Activated CD4-positive, alpha-beta memory T cell treated with anti-CD3 and anti-CD28 coated beads, Interleukin-2, amount 10 ng/mL, durations not matched to agents 7 days and 5 days (primary cell): ENCODE measurements around the gene ACTA1. TPM values are rescaled to one million over a fixed set of nuclear protein-coding genes. Genes with fewer than 3 reads are reported as not detected.
A peak's percentile ranks its signal among the peaks of the same experiment; 100 is the strongest.

Experiments used
- CTCF ChIA-PET: fragments of 350-600 bp; sonication (Branson Sonifier 250); formaldehyde crosslinking; loops from one replicate; lab custom pipeline; 2021; ENCODE audit warnings: antibody characterized with exemption, inconsistent platforms; lab: Charles Lee
- POLR2A ChIA-PET: fragments of 350-600 bp; sonication (Branson Sonifier 250); formaldehyde crosslinking; loops from one replicate; lab custom pipeline; 2021; ENCODE audit warnings: antibody characterized with exemption; lab: Charles Lee
- DNase-seq: peaks from one replicate; pipeline ENCODE4 v3.0.0-alpha.2; 2020
- H3K27ac Mint-ChIP-seq: one replicate; pipeline ENCODE4 v1.8.0; 2021; ENCODE audit warnings: mild to moderate bottlenecking, mixed read lengths
- H3K27me3 Mint-ChIP-seq: one replicate; pipeline ENCODE4 v1.8.0; 2021; ENCODE audit warnings: mixed read lengths
- H3K36me3 Mint-ChIP-seq: one replicate; pipeline ENCODE4 v1.8.0; 2021; ENCODE audit warnings: low read depth, mixed read lengths
- H3K4me1 Mint-ChIP-seq: one replicate; pipeline ENCODE4 v1.8.0; 2021; ENCODE audit warnings: mixed read lengths
- H3K4me3 Mint-ChIP-seq: one replicate; pipeline ENCODE4 v1.8.0; 2021; ENCODE audit warnings: mild to moderate bottlenecking, mixed read lengths
- H3K9me3 Mint-ChIP-seq: one replicate; pipeline ENCODE4 v1.8.0; 2021; ENCODE audit warnings: mixed read lengths
- total RNA-seq, 2 experiments: library from RNA; stranded (reverse); gene quantifications; one replicate each; pipeline ENCODE4 v1.2.3, GENCODE V29; 2021

ACTA1 gene
- total RNA-seq, 2 experiments from 2014 or later: not detected

DNA sequence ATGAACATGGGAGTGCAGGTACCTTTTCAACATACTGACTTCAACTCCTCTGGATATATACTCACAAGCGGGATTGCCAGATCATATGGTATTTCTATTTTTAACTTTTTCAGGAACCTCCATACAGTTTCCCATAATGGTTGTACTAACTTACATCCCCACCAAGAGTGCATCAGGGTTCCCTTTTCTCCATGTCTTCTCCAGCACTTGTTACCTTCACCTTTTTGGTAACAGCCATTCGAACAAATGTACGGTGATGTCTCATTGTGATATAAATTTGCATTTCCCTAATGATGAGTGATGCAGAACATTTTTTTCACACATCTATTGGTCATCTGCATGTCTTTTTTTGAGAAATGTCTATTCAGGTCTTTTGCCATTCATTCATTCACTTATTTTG lies 25.9 kb upstream of the ACTA1 start:
- DNase-seq: no peak
- peaks cover 56% of the 10 kb centered on the region for H3K36me3 Mint-ChIP-seq
- no peaks in the 10 kb centered on the region for H3K9me3 Mint-ChIP-seq
- no peak overlapping the region for H3K4me3 Mint-ChIP-seq
- H3K27me3 Mint-ChIP-seq: no peaks in the 10 kb centered on the region
- CTCF ChIA-PET: no interaction called here
- peaks cover 6% of the 10 kb centered on the region for H3K4me1 Mint-ChIP-seq
- no peak overlapping the region for H3K27ac Mint-ChIP-seq
- POLR2A ChIA-PET: no interaction called here

DNA sequence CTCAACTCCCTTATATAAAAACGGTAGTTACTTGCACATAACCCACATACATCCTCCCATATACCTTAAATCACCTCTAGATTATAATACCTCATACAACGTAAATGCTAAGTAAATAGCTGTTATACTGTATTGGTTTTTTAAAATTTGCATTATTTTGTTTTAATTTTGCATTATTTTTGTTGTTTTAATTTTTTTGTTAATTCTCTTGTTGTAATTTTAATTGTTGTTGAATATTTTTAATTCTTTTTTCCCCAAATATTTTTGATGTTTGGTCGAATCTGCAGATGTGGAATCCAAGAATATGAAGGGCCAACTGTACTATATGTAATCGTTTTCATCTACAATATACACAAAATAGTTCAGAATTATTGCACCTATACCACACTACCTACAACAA lies 23.5 kb upstream of the ACTA1 start:
- no peaks in the 10 kb centered on the region for H3K9me3 Mint-ChIP-seq
- POLR2A ChIA-PET: interaction anchor here (0.5 kb wide), 1 partner anchor 667 kb away, joined by 3 read pairs; no protein-coding TSS in a partner anchor
- DNase-seq: no peak
- H3K4me1 Mint-ChIP-seq: peaks cover 6% of the 10 kb centered on the region
- CTCF ChIA-PET: interaction anchor here (1.3 kb wide), 1 partner anchor 16 kb away, joined by 3 read pairs; no protein-coding TSS in a partner anchor
- H3K4me3 Mint-ChIP-seq: no peak overlapping the region
- H3K27ac Mint-ChIP-seq: no peak overlapping the region
- peaks cover 45% of the 10 kb centered on the region for H3K36me3 Mint-ChIP-seq
- no peaks in the 10 kb centered on the region for H3K27me3 Mint-ChIP-seq

DNA sequence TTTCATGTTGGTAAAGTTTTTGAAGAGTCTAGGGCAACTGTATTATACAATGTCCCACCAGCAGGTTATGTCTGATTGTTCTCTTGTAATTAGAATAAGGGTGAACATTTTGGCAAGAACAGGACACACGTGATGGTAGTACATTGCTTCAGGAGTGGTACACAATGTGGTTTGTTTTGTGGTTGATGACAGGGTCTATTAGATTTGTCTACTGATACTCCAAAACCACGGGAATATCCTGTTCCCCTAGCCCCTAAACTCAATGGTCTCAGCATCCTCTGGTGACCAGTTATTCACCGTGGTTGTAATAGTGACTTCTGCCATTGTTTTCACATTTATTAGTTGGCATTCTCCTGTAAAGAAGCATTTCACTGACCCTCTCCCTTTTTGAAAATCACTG lies 22.1 kb upstream of the ACTA1 start:
- Mint-ChIP-seq H3K27me3 (no peaks in the 10 kb centered on the region), H3K36me3 (peaks cover 42% of the 10 kb centered on the region), H3K4me3 (no peak overlapping the region), H3K27ac (no peak overlapping the region), H3K9me3 (no peaks in the 10 kb centered on the region), H3K4me1 (peaks cover 6% of the 10 kb centered on the region)
- no peak for DNase-seq
- ChIA-PET POLR2A (no interaction called here), CTCF (interaction anchor here (1.3 kb wide), 1 partner anchor 15 kb away, joined by 3 read pairs; no protein-coding TSS in a partner anchor)

DNA sequence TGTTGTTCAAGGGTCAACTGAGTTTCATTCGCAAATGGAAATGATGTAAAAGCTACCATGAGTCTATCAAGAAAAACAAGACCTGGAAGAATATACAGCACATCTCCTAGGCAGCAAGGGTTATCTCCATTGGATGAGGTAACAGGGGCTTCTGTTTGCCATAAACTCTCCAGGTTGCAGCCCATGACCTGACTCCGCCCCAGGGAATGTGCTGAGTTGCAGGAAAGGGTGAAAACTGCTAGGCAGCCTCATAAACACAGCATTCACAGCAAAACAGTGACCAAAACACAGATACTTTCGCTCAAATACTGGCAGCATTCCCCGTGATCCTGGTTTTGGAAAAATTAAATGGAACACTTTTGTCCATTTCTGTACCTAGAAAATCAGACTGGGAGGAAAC lies 20.2 kb upstream of the ACTA1 start:
- CTCF ChIA-PET: no interaction called here
- no peaks in the 10 kb centered on the region for H3K27me3 Mint-ChIP-seq
- POLR2A ChIA-PET: no interaction called here

DNA sequence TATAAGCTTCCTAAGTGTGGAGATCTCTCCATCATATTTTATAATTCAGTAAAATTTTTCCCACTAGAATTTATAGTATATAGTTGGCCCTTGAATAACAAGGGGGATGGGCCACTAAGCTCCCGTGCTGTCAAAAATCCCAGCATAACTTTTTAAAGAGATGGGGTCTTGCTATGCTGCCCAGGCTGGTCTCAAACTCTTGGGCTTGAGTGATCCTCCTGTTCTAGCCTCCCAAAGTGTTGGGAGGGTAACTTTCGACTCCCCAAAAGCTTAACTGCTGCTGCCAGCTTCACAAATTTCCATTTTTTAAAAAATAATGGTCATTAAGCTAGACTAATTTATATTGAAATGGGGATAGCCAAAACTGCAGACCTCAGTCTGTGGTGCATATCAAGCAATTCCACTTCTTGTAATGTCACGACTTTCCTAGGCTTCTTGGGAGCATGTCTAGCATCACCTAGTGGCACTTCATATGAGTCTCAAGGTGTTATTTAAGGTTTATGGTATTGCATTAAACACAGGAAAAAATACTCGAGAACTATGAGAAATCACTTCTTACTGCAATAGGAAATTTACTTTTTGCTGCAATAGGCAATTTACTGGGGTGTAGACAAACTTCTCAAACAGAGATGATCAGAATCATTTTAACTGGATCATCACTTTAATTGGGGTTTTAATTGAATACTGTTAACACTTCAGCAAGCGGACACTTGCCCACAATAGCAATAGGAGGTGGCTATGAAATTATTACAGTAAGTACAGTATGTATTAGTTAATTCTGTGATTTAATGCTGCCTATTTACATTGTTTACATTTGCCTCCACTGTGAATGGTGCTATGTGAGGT lies 19.3 kb upstream of the ACTA1 start:
- no peaks in the 10 kb centered on the region for H3K27me3 Mint-ChIP-seq
- peaks cover 6% of the 10 kb centered on the region for H3K4me1 Mint-ChIP-seq
- no peak overlapping the region for H3K4me3 Mint-ChIP-seq
- no peak for DNase-seq
- H3K36me3 Mint-ChIP-seq: peaks cover 39% of the 10 kb centered on the region
- ChIA-PET POLR2A (interaction anchor here (1.2 kb wide), 1 partner anchor 12 kb away, joined by 4 read pairs; no protein-coding TSS in a partner anchor), CTCF (interaction anchor here (1.0 to 2.1 kb wide), 6 partner anchors 11 to 195 kb away, joined by 3 to 10 read pairs (median 3); no protein-coding TSS in a partner anchor)
- H3K9me3 Mint-ChIP-seq: no peaks in the 10 kb centered on the region
- no peak overlapping the region for H3K27ac Mint-ChIP-seq

More for the DNA sequence above, 20.2 kb upstream of the ACTA1 start:
- Mint-ChIP-seq H3K9me3 (no peaks in the 10 kb centered on the region), H3K27ac (no peak overlapping the region), H3K4me3 (no peak overlapping the region), H3K4me1 (peaks cover 6% of the 10 kb centered on the region), H3K36me3 (peaks cover 33% of the 10 kb centered on the region)
- DNase-seq: no peak

DNA sequence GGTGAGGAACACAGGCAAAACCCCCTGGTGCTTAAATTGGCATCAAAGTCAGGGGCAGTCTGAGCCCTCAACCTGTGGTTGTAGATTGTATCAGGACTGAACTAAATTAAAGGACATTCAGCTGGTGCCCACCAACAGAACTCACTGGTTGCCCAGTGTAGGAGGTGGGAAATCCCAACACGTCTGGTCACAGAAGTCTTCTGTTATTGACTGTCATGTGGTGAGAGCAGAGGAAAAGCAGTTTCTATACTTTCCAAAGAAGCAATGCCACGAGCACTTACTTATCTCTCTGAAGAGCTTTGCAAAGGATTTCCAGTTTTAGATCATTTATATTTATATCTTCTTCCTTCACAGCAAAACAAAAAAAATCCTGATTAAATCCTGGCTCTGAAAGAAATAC lies 15.0 kb upstream of the ACTA1 start:
- POLR2A ChIA-PET: interaction anchor here (0.6 kb wide), 1 partner anchor 33 kb away, joined by 3 read pairs; no protein-coding TSS in a partner anchor
- H3K9me3 Mint-ChIP-seq: no peaks in the 10 kb centered on the region
- CTCF ChIA-PET: no interaction called here

DNA sequence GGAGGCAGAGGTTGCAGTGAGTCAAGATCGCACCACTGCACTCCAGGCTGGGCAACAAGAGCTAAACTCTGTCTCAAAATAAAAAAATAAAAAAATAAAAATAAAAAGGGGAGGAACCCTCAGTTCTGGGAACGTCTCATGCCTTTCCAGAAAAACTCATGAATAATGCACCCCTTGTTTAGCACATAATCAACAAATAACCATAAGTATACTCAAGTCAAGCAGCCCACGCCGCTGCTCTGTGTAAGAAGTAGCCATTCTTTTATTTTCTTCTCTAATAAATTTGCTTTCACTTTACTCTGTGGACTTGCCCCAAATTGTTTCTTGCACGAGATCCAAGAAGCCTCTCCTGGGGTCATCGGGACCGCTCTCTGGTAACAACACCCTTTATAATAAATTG lies 14.5 kb upstream of the ACTA1 start:
- no peaks in the 10 kb centered on the region for H3K9me3 Mint-ChIP-seq
- H3K27ac Mint-ChIP-seq: no peak overlapping the region
- H3K27me3 Mint-ChIP-seq: no peaks in the 10 kb centered on the region
- no peak for DNase-seq
- ChIA-PET POLR2A (interaction anchor here (0.6 kb wide), 1 partner anchor 33 kb away, joined by 3 read pairs; no protein-coding TSS in a partner anchor), CTCF (no interaction called here)
- no peak overlapping the region for H3K4me3 Mint-ChIP-seq
- no peaks in the 10 kb centered on the region for H3K4me1 Mint-ChIP-seq
- peaks cover 54% of the 10 kb centered on the region for H3K36me3 Mint-ChIP-seq

More for the DNA sequence above, 15.0 kb upstream of the ACTA1 start:
- H3K4me3 Mint-ChIP-seq: no peak overlapping the region
- H3K36me3 Mint-ChIP-seq: peaks cover 54% of the 10 kb centered on the region
- H3K27ac Mint-ChIP-seq: no peak overlapping the region
- no peaks in the 10 kb centered on the region for H3K27me3 Mint-ChIP-seq
- H3K4me1 Mint-ChIP-seq: no peaks in the 10 kb centered on the region
- DNase-seq: no peak

DNA sequence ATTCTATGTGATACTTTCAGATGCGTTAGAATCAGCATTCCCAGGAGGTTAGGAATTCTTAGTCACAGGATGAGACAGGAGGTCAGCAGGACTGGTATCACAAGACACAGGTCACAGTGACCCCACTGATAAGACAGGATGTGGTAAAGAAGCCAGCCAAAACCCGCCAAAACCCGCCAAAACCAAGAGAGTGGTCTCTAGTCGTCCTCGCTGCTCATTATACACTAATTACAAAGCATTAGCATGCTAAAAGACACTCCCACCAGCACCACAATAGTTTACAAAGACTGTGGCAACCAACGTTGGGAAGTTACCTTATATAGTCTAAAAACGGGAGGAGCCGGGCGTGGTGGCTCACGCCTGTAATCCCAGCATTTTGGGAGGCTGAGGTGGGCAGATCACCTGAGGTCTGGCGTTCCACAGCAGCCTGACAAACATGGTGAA lies 13.9 kb upstream of the ACTA1 start:
- Mint-ChIP-seq H3K4me1 (no peaks in the 10 kb centered on the region), H3K27ac (no peak overlapping the region), H3K9me3 (no peaks in the 10 kb centered on the region), H3K27me3 (no peaks in the 10 kb centered on the region), H3K4me3 (no peak overlapping the region), H3K36me3 (peaks cover 58% of the 10 kb centered on the region)
- CTCF ChIA-PET: no interaction called here
- POLR2A ChIA-PET: no interaction called here
- DNase-seq: no peak

DNA sequence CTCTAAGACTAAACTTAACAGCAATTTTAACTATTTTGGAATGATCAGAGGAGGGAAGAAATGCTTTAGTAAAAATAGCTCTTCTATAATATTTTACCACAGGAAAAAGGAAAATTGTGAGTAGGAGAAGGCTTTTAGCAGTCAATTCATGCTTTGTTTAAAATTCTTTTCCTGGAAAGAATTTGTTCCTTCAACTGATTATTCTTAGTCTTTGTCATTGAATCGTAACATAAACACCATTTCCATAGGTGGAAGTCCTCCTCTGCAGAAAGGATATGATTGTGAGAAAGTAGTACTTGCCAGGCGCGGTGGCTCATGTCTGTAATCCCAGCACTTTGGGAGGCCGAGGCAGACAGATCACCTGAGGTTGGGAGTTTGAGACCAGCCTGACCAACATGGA lies 11.9 kb upstream of the ACTA1 start:
- Mint-ChIP-seq H3K4me1 (peaks cover 12% of the 10 kb centered on the region), H3K9me3 (no peaks in the 10 kb centered on the region), H3K27ac (no peak overlapping the region), H3K36me3 (peaks cover 57% of the 10 kb centered on the region), H3K4me3 (no peak overlapping the region), H3K27me3 (peaks cover under 1% of the 10 kb centered on the region)
- CTCF ChIA-PET: interaction anchor here (3.1 kb wide), 1 partner anchor 37 kb away, joined by 11 read pairs; no protein-coding TSS in a partner anchor
- DNase-seq: no peak
- POLR2A ChIA-PET: no interaction called here

DNA sequence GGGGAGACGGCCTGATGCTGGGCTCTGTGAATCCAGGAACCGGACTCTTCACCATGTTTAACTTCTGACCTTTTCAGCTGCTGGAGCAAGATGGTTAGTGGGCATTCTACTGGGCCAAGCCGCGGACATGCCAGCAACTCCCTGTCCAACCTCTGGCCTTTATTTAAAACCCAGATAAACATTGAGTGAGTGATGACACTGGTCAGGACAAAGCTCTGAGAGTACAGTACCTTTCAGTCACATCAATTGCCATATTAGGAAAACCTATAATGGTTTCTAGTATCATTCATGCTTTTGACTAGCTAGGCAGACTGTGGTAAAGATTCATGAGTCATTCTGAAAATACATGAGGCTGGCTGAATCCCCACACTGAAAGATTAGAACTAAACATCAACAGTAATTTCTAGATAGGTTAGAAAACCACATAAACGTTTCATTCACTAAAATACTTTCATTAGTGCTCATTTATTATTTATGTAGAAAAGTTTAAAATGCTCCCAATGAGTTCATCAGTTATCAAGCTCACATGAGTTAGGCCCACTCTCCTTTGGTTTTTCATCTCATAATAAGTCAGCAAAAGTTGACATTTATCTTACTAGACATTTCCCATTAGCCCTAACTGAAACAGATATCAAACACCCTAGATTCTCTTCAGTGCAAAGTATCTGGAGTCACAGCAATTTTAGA lies 7.1 kb upstream of the ACTA1 start:
- DNase-seq: no peak
- Mint-ChIP-seq H3K27ac (peak overlapping the region; percentile 58), H3K4me1 (peaks cover 23% of the 10 kb centered on the region), H3K9me3 (no peaks in the 10 kb centered on the region), H3K27me3 (peaks cover 24% of the 10 kb centered on the region), H3K36me3 (peaks cover 53% of the 10 kb centered on the region), H3K4me3 (no peak overlapping the region)
- CTCF ChIA-PET: interaction anchor here (0.8 to 2.7 kb wide), 11 partner anchors 10 to 706 kb away, joined by 3 to 10 read pairs (median 3); partner anchors contain the start of gene CCSAP
- POLR2A ChIA-PET: interaction anchor here (0.7 to 2.0 kb wide), 9 partner anchors 10 to 794 kb away, joined by 3 to 12 read pairs (median 4); partner anchors contain the start of genes ABCB10, CCSAP and RAB4A

DNA sequence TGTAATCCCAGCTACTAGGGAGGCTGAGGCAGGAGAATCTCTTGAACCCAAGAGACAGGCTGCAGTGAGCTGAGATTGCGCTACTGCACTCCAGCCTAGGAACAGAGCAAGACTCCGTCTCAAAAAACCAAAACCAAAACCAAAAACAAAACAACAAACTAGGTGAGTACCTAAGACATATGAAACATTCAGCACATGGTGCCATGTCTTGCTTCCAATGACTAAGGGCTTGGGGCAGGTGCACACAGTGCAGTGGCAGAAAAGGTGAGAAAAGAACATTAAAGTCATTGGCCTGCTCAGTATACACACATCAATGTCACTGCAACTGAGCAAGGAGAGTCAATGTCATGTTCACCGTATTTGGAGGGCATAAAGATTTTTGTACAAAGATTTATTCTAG lies 4.1 kb upstream of the ACTA1 start:
- Mint-ChIP-seq H3K36me3 (peaks cover 32% of the 10 kb centered on the region), H3K9me3 (no peaks in the 10 kb centered on the region), H3K27me3 (peaks cover 48% of the 10 kb centered on the region), H3K27ac (no peak overlapping the region), H3K4me1 (peaks cover 27% of the 10 kb centered on the region), H3K4me3 (no peak overlapping the region)
- ChIA-PET POLR2A (interaction anchor here (0.7 to 1.5 kb wide), 2 partner anchors 10 to 70 kb away, joined by 3 to 4 read pairs; partner anchors contain the start of gene NUP133), CTCF (no interaction called here)
- DNase-seq: no peak

DNA sequence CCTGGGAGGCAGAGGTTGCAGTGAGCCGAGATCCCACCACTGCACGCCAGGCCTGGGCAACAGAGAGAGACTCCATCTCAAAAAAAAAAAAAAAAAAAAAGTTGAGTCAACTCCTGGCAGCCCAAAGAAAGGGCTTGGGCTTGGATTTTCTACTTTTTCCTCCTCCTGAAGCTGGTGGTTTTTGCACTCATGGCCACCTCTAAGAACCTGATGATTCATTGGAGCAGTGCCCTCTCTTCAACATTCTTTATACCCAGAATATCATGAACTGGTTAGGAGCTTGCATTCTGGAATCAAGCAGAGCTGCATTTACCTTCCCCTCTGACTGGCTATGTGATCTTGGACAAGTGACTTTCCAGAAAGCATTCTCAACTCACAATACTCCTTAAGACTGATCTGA lies 3.5 kb upstream of the ACTA1 start:
- Mint-ChIP-seq H3K9me3 (no peaks in the 10 kb centered on the region), H3K27ac (no peak overlapping the region), H3K4me1 (peaks cover 29% of the 10 kb centered on the region), H3K36me3 (peaks cover 26% of the 10 kb centered on the region), H3K4me3 (no peak overlapping the region), H3K27me3 (peaks cover 53% of the 10 kb centered on the region)
- POLR2A ChIA-PET: interaction anchor here (0.7 to 1.5 kb wide), 2 partner anchors 9 to 71 kb away, joined by 3 to 4 read pairs; partner anchors contain the start of gene NUP133
- CTCF ChIA-PET: no interaction called here
- no peak for DNase-seq
